HEK293T (cell line): ENCODE measurements around the gene EHBP1L1.
"Not testable (repeated sequence)": the region's sequence is repeated elsewhere in the genome, so short reads cannot be mapped to it uniquely, and the experiment has no call there.

Experiments used
- CTCF ChIA-PET: fragments of 350-600 bp; formaldehyde crosslinking; extraction: SDS; loops from one replicate; lab custom pipeline; 2021; ENCODE audit warnings: antibody characterized with exemption, inconsistent platforms; lab: Yijun Ruan, JAX
- POLR2A ChIA-PET: fragments of 350-600 bp; formaldehyde crosslinking; extraction: SDS; loops from one replicate; lab custom pipeline; 2020; ENCODE audit warnings: antibody characterized with exemption, inconsistent platforms; lab: Yijun Ruan, JAX
- DNase-seq: peaks from one replicate; pipeline ENCODE4 v3.0.0; 2012; ENCODE audit warnings: mixed read lengths; ENCODE audit errors: extremely low spot score
- ARNT ChIP-seq: fragments of 450-650 bp; IDR thresholded peaks from 2 replicates; pipeline ENCODE4 v1.6.1; 2017; ENCODE audit warnings: mild to moderate bottlenecking
- BHLHE40 ChIP-seq: fragments of 450-650 bp; IDR thresholded peaks from 2 replicates; pipeline ENCODE4 v1.6.1; 2016; ENCODE audit warnings: mild to moderate bottlenecking, moderate library complexity, borderline replicate concordance
- CTBP1 ChIP-seq: fragments of 450-650 bp; IDR thresholded peaks from 2 replicates; pipeline ENCODE4 v1.6.1; 2016; ENCODE audit warnings: borderline replicate concordance
- ELF4 ChIP-seq: fragments of 450-650 bp; IDR thresholded peaks from 2 replicates; pipeline ENCODE4 v1.6.1; 2017; ENCODE audit warnings: antibody characterized with exemption
- FOXA1 ChIP-seq: fragments of 450-650 bp; IDR thresholded peaks from 2 replicates; pipeline ENCODE4 v1.6.1; 2016; ENCODE audit warnings: mild to moderate bottlenecking
- FOXK2 ChIP-seq: fragments of 450-650 bp; IDR thresholded peaks from 2 replicates; pipeline ENCODE4 v1.6.1; 2016; ENCODE audit warnings: mild to moderate bottlenecking
- FOXM1 ChIP-seq: fragments of 450-650 bp; IDR thresholded peaks from 2 replicates; pipeline ENCODE4 v1.6.1; 2017; ENCODE audit warnings: mild to moderate bottlenecking, borderline replicate concordance
- HDGF ChIP-seq: fragments of 450-650 bp; IDR thresholded peaks from 2 replicates; pipeline ENCODE4 v1.6.1; 2017; ENCODE audit warnings: antibody characterized with exemption, borderline replicate concordance
- L3MBTL2 ChIP-seq: fragments of 450-650 bp; conservative IDR thresholded peaks from 2 replicates; pipeline ENCODE4 v1.6.1; 2016; ENCODE audit warnings: mild to moderate bottlenecking
- LEF1 ChIP-seq: fragments of 450-650 bp; IDR thresholded peaks from 2 replicates; pipeline ENCODE4 v1.6.1; 2017; ENCODE audit warnings: mild to moderate bottlenecking, borderline replicate concordance
- NFRKB ChIP-seq: fragments of 450-650 bp; IDR thresholded peaks from 2 replicates; pipeline ENCODE4 v1.6.1; 2016; ENCODE audit warnings: mild to moderate bottlenecking, moderate library complexity
- SP1 ChIP-seq: fragments of 450-650 bp; IDR thresholded peaks from 2 replicates; pipeline ENCODE4 v1.6.1; 2017
- SUZ12 ChIP-seq: fragments of 450-650 bp; IDR thresholded peaks from 2 replicates; pipeline ENCODE4 v1.6.1; 2016; ENCODE audit warnings: mild to moderate bottlenecking
- TARDBP ChIP-seq: fragments of 450-650 bp; IDR thresholded peaks from 2 replicates; pipeline ENCODE4 v1.6.1; 2016
- ZNF384 ChIP-seq: fragments of 450-650 bp; IDR thresholded peaks from 2 replicates; pipeline ENCODE4 v1.6.1; 2016
- TF ChIP-seq, protein P1 (sequence below): fragments of 450-650 bp; IDR thresholded peaks from 2 replicates; pipeline ENCODE4 v1.6.1; 2016

The EHBP1L1 gene

DNA sequence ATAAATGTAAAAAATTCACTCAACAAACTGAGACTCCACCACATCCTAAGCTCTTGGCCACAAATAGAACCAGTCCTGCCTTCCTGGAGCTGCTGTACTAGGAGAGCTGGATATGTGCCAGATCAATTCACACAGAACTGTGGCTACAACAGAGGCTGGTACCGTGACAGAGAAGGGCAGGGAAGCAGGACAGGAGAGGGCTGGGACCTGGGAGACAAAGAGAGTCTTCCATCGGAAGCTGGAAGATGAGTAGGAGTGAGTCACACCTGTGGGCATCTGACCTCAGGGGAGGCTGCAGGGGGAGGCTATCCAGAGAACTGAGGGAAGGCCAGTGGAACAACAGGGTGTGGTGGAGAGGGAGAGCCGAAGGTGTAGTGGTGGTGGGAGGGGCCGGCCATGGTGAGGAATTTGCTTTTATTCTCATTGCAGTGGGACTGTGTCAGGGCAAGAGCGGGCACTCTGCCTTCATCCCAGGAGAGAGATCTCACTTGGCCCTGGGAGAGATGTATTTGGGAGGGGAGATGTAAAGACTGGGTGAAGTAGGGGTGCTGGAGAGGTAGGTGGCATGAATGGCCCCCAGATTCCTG, 15.8 kb upstream of the EHBP1L1 start:
- no peak for DNase-seq
- TF ChIP-seq BHLHE40, result no peak
- TF ChIP-seq SUZ12, result no peak
- TF ChIP-seq HDGF, result no peak
- ChIA-PET POLR2A (interaction anchor here (0.9 to 3.7 kb wide), 12 partner anchors 10 to 298 kb away, joined by 3 to 47 read pairs (median 4); partner anchors contain the start of genes DPF2, FAM89B, MALAT1 and NEAT1), CTCF (interaction anchor here (0.9 to 2.2 kb wide), 7 partner anchors 8 to 220 kb away, joined by 3 to 12 read pairs (median 6); partner anchors contain the start of genes AP5B1, FAM89B and ZNRD2)

- ChIA-PET CTCF (interaction anchor here (0.9 to 2.1 kb wide), 5 partner anchors 9 to 220 kb away, joined by 3 to 12 read pairs (median 6); partner anchors contain the start of genes AP5B1, FAM89B and ZNRD2), POLR2A (interaction anchor here (0.9 to 3.7 kb wide), 10 partner anchors 9 to 227 kb away, joined by 3 to 47 read pairs (median 6); partner anchors contain the start of genes DPF2, FAM89B, MALAT1 and NEAT1)
- no peak for TF ChIP-seq L3MBTL2
- TF ChIP-seq SP1, result no peak
- TF ChIP-seq ARNT, result no peak
- TF ChIP-seq FOXM1, result no peak
- no peak for TF ChIP-seq LEF1
- no peak for TF ChIP-seq CTBP1
- TF ChIP-seq ELF4, result no peak
- no peak for TF ChIP-seq FOXA1
- no peak for TF ChIP-seq FOXK2
- no peak for TF ChIP-seq ZNF384
- no peak for TF ChIP-seq TARDBP
- no peak for TF ChIP-seq NFRKB
- no peak for TF ChIP-seq HDGF
- TF ChIP-seq, protein P1, sequence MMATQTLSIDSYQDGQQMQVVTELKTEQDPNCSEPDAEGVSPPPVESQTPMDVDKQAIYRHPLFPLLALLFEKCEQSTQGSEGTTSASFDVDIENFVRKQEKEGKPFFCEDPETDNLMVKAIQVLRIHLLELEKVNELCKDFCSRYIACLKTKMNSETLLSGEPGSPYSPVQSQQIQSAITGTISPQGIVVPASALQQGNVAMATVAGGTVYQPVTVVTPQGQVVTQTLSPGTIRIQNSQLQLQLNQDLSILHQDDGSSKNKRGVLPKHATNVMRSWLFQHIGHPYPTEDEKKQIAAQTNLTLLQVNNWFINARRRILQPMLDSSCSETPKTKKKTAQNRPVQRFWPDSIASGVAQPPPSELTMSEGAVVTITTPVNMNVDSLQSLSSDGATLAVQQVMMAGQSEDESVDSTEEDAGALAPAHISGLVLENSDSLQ, result no peak
- TF ChIP-seq SUZ12, result no peak
- no peak for DNase-seq
Measured at GRCh38 chr11:65560555-65561418, 15.1 kb upstream of the EHBP1L1 start.

GRCh38 chr11:65562020-65562419, 13.8 kb upstream of the EHBP1L1 start:
- DNase-seq, result no peak
- TF ChIP-seq CTBP1 (no peak), L3MBTL2 (no peak), FOXK2 (no peak), ARNT (no peak), FOXM1 (no peak), HDGF (no peak), LEF1 (no peak), BHLHE40 (no peak), NFRKB (no peak), TARDBP (no peak), ELF4 (no peak), FOXA1 (no peak)
- TF ChIP-seq, protein P1, result no peak
- ChIA-PET CTCF (interaction anchor here (0.8 kb wide), 1 partner anchor 21 kb away, joined by 3 read pairs; no protein-coding TSS in a partner anchor), POLR2A (interaction anchor here (1.6 to 3.7 kb wide), 2 partner anchors 8 to 10 kb away, joined by 5 to 47 read pairs; partner anchors contain the start of gene ZNRD2)

DNA sequence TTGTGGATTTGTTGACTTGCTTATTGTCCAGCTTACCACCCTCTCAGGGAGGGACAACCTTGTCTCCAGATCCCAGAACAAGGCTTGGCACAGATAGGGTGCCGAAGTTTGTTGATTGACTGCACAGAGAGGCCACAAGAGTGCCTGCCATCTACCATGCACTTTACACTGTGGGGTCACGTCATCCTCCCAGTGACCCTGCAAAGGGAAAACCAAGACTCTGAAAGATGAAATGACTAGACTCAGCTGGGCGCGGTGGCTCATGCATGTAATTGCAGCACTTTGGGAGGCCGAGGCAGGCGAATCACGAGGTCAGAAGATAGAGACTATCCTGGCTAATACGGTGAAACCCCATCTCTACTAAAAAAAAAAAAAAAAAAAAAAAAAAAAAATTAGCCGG, 13.1 kb upstream of the EHBP1L1 start:
- ChIA-PET CTCF (no interaction called here), POLR2A (no interaction called here)
- no peak for DNase-seq
- TF ChIP-seq ARNT (no peak), L3MBTL2 (no peak), BHLHE40 (no peak), ZNF384 (no peak), SP1 (no peak), ELF4 (no peak), FOXA1 (no peak), CTBP1 (no peak), FOXM1 (no peak)

DNA sequence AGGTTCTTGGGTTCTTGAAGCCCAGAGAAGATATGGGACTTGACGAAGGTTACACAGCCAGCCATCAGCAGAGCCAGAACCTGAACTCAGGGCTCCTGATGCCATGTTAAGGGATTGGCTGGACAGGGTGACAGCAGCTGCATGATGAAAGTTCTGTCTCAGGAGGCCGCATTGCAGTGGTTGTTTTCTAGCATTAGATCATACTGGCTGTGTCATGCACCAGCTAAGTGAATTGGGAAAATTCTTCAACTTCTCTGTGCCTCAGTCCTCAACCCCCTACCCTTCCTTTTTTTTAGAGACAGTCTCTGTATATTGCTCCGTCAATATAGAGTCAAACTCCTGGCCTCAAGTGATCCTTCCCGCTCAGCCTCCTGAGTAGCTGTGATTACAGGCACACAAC, 12.3 kb upstream of the EHBP1L1 start:
- DNase-seq, result no peak
- ChIA-PET CTCF (no interaction called here), POLR2A (no interaction called here)
- TF ChIP-seq L3MBTL2, result no peak
- TF ChIP-seq HDGF, result no peak
- TF ChIP-seq ARNT, result no peak

- DNase-seq, CTCF ChIA-PET: not testable (repeated sequence)
- POLR2A ChIA-PET, result interaction anchor here (1.0 kb wide), 1 partner anchor 13 kb away, joined by 3 read pairs; no protein-coding TSS in a partner anchor
Measured at GRCh38 chr11:65564879-65565559, 10.8 kb upstream of the EHBP1L1 start.
